HG03097 (cell line): ENCODE measurements around the gene ATAD3A.

Experiments
- ATAC-seq: cut with Tn5 transposase; IDR thresholded peaks from one replicate; pipeline ENCODE4 v1.9.1; 2021; ENCODE audit not compliant: unreplicated experiment, low FRiP score

Gene ATAD3A

DNA sequence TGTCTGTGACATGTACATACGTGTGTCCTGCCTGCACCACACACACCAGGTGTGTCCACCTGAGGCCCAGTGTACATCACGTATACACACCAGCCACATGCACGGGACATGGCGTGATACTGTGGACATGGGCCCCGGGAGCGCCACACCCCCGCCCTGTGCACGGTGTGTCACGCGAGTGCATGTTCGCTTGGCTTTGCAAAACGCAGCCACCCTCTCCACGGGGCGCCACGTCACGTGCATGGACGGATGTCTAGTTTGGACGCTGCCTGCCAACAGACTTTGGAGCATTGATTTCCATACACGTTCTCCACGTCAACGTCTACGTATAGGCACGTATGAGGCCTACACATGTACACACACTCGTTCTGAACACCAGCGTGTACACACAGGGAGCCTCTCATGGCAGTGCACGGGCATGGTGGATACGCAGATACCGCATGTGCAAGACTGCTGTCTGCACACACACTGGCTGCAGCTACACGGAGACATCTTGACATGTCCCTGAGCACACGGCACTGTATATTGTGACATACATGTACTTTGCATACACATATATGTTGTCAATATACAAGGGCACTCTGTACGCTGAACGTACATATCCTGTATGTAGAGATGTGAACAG is 25.8 kb downstream of the ATAD3A start:
- no peak for ATAC-seq

- ATAC-seq, result no peak
Observed at GRCh38 chr1:1538334-1538733, 26.4 kb downstream of the ATAD3A start.

DNA sequence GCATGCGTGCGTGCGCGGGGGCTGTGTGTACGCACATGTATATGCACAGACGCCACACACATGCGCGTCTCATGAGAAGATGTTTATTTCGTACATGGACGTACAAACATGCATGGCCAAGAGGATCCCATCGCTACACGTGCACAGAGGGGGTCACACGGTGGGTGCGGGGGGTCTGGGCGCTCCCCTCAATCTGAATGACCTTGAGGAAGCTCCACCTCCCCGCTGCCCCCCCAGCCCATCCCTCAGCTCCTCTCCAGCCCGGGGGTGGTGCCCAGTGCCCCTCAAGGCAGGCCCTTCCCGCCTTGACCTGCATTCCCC is 27.0 kb downstream of the ATAD3A start:
- ATAC-seq, result no peak

DNA sequence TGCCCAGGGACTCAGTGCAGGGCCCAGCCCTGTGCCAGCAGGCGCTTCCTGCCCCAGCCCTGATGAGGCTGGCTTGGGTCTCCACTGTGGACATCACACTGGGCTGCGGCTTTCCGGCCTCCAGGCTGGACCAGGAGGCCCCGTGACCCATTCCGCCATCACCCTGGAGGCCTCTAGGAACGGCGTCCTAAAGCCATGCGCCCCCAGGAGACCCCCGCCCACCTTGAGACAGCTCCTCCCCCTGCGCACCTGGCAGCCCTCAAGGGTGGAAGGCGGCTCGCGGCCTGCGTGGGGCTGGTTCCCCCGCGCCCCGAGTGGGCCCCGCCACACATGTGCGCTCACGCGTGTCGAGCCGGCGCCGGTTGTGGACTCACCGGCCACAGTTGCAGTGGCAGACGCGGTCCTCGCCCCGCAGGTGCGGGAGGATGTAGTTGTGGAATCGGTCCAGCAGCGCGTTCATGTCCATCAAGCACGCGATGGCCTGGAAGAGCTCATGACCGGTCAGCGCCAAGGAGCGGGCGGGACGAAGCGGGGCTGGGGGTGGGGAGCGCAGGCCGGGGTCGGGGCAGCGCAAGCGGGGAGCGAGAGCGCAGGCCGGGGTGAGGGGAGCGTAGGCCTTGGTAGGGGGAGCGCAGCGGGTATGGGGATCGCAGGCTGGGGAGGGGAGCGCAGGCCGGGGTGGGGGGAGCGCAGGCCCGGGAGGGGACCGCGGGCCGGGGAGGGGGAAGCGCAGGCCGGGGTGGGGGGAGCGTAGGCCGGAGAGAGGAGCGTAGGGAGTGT is 27.5 kb downstream of the ATAD3A start:
- ATAC-seq, result no peak

- ATAC-seq, result no peak
Observed at GRCh38 chr1:1540090-1540817, 28.3 kb downstream of the ATAD3A start, which contains the start of gene TMEM240. TSS of gene TMEM240 (minus strand) at chr1:1540624. CDS start at chr1:1540346, 278 bp downstream.

- no peak for ATAC-seq
Observed at GRCh38 chr1:1540818-1541628, 29.1 kb downstream of the ATAD3A start.

DNA sequence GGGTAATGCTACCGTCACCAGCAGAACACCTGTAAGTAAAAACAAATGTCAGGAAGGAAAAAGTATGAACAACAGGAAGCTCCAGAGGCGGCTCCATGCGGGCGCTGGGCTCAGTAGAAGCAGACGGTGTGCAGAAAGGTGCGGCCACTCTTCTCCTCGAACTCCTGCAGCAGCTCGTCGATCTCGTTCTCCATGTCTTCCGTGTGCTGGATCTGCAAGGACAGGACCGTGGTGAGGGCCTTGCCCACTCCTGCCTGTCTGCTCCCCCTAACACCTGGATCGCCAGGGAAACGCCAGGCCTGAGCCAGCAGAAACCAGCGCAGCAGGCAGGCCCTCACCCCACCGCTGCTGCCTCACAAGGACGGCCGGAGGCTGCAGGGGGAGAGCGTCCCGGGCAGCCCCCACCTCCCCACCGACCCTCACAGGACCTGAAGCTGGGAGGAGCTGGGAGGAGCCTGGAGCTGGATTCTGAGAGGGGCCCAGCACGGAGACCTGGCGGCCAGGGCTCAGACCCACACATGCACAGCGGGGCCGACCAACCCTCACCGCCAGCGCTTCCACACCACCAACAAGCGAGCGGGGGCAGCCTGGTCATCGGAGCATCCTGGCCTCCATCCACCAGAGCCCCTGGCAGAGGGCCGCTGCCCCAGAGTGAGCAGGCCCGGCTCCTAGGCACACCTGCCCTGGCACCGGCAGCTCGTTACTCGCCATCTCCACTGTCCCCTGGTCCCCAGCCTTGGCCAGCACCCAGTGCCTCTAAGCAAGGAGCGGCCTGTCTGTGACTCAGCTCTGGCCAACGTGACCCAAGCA is 30.2 kb downstream of the ATAD3A start:
- ATAC-seq, result no peak

DNA sequence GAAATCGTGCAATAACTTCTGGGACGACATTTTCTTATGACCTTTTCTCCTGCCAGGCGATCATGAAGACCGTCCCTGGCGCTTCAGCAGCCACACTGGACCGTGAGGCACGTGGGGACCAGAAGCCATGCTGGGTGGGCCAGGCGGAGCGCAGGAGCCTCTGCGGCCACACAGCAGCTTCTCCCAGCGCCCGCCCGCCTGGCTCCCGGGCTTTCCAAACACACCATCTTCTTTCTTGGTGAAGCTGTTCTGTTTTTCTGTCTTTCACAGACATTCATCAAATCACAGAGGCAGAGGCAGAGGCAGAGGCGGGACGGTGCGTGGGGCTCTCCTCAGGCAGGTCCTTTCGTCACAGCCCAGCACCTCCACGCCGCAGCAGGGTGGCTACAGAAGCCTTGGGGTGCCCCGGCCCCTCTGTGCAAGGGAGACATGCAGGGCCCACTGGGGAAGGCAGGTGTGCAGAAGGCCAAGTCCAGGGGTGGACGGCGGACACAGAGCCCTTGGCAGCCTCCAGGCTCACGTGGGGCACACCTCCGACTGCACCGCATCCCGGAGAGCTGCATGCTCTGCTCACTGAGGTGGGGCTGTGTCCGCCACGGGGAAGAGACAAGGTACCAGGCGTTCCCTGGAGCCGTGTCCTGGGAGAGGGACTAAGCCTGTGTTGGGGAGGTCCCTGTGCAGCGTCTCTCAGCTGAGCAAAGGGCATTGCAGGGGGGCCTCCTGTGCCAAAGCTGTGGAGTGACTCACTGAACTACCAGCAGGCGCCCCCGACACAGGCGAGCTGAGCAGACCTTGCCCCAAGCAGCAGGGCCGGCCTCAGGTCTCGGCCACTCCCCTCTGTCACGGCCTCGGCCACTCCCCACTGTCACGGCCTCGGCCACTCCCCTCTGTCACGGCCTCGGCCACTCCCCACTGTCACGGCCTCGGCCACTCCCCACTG is 31.1 kb downstream of the ATAD3A start:
- no peak for ATAC-seq

GRCh38 chr1:1543706-1544099 is 31.7 kb downstream of the ATAD3A start:
- ATAC-seq, result no peak

- no peak for ATAC-seq
Observed at GRCh38 chr1:1544544-1544943, 32.6 kb downstream of the ATAD3A start.

- ATAC-seq, result no peak
Observed at GRCh38 chr1:1545946-1546737, 34.2 kb downstream of the ATAD3A start.

DNA sequence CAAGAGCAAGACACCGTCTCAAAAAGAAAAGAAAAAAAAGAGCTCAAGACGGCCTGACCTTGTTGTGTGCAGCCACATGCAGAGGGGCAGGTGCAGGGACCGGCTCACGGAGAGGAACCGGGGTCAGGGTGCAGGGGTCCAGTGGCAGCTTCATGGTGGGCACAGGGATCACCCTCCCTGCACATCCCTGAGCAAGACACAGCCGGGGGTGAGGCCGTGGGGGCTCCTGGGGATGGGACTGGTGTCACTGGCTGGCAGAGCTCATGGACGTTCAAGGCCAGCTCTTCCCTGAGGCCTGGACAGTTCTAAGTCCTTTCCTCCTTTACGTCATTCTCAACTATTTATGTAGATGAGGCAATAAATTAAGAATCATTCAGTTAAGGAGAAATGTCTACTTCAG is 35.0 kb downstream of the ATAD3A start:
- no peak for ATAC-seq

- ATAC-seq, result no peak
Observed at GRCh38 chr1:1547476-1547875, 35.5 kb downstream of the ATAD3A start.

- ATAC-seq, result no peak
Observed at GRCh38 chr1:1548591-1548990, 36.6 kb downstream of the ATAD3A start.

- no peak for ATAC-seq
Observed at GRCh38 chr1:1550087-1550486, 38.1 kb downstream of the ATAD3A start.

DNA sequence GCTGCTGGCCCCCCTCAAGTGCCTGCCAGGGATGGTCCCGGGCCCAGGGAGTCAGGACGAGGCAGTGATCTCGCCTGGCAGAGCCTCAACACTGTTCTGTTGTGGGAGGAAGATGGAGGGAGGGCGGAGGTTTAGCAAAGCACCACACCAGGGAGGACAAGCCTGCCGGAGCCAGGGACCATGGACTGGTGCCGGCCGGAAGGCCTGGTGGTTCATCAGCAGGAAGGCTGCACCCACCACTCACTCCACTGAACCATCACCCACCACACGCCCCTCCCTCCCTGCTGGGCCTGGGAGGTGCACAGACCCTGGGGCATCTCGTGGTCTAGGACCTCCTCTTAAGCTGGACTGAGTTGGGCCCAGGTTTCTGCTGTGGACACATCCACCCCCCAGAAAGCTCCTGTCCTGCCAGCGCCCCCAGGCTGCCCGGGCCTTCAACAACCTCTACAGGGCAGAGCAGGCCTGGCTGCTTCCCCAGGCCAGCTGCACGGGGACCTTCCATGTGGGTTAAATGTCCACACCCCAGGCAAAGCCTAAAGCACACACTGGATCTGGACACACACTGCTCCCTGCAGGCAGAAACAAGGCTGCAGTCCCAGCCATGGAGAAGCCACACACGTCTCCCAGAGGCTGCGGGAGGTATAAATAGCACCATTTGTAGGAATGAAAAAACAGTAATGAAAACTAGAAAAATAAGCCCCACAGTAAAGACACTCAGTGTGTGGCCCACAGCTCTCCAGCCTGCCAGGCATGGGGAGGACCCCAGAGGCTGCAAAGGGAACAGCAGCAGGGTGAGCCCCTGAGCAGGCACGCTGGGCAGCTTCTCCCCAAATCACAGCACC is 38.9 kb downstream of the ATAD3A start:
- ATAC-seq, result no peak

DNA sequence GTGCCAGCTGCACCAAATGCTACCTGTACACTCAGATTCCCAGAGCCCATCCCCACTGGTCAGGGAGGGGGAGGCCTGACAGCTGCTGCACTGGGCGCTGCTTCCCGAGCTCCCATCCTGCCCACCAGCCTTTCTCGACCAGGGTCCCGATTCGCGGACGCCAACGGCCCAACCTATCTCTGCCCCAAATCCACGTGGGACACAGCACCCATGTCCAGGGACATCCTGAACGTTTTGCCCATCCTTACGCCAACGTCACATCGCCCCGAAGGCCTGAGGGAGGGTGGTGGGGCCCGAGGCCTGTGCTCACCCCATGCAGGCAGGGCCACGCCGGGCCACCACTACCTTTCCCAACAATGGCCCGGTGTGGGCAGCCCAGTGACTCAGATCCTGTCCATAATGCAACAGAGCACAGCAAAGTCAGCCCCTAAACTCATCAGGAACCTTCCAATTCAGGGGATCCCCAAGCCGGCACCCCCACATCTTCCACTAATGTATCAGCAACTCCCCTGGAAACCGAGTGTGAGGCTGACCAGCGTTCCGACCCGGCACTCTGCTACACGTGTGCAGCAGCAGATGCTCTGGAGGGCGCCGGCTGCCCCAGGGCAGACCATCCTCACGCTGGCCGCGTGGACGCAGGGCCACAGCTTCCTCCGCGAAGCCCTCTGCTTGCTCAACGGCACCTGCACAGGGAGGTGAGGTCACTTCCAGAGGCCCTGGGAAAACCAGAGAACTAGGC is 39.7 kb downstream of the ATAD3A start:
- no peak for ATAC-seq
